Cardiac fibroblast (primary cell): ENCODE measurements around the gene TNIK.

Experiments used
- DNase-seq, 2 donors: peaks; one replicate each; pipeline versions ENCODE4 v3.0.0 to v3.0.0-alpha.2; 2010; ENCODE audit warnings: low read depth in 2 of 2
- H3K4me3 ChIP-seq, 2 donors: replicated peaks in 1 of 2; 1 replicate in 1 of 2; 2 replicates in 1 of 2; pipeline ENCODE4 v1.5.1; 2011; ENCODE audit warnings: low read depth in 2 of 2, low read length in 2 of 2, mild to moderate bottlenecking in 2 of 2, moderate library complexity in 1 of 2
- CTCF ChIP-seq: IDR thresholded peaks from one replicate; pipeline ENCODE4 v1.5.1; 2011; ENCODE audit warnings: low read depth, mild to moderate bottlenecking, low read length, inconsistent platforms

TNIK gene

GRCh38 chr3:171461525-171461917 lies 1.3 kb upstream of the TNIK start:
- peak overlapping the region; percentile 71 to 86 for H3K4me3 ChIP-seq
- TF ChIP-seq CTCF = no peak
- peak in 1 of 2 donors; percentile 19 for DNase-seq

- no peak for TF ChIP-seq CTCF
Observed at GRCh38 chr3:171460725-171461524, 720 bp upstream of the TNIK start.

GRCh38 chr3:171459137-171459941 lies 866 bp downstream of the TNIK start:
- DNase-seq = peak; percentile 53 to 55
- H3K4me3 ChIP-seq = peak overlapping the region; percentile 71 to 86
- TF ChIP-seq CTCF = no peak

More at GRCh38 chr3:171460725-171461524, 720 bp upstream of the TNIK start:
- peak; percentile 78 to 80 for DNase-seq
- peak overlapping the region; percentile 71 to 86 for H3K4me3 ChIP-seq

- no peak for DNase-seq
- H3K4me3 ChIP-seq = peak overlapping the region; percentile 71 to 86
Observed at GRCh38 chr3:171458864-171459136, 1.4 kb downstream of the TNIK start.

GRCh38 chr3:171458071-171458863 lies 1.9 kb downstream of the TNIK start:
- DNase-seq = peak in 1 of 2 donors; percentile 15
- no peak for TF ChIP-seq CTCF
- peak overlapping the region; percentile 71 to 86 for H3K4me3 ChIP-seq

More at GRCh38 chr3:171458864-171459136, 1.4 kb downstream of the TNIK start:
- TF ChIP-seq CTCF = no peak

- TF ChIP-seq CTCF = no peak
- DNase-seq = no peak
- peak overlapping the region; percentile 71 to 86 for H3K4me3 ChIP-seq
Observed at GRCh38 chr3:171457607-171458061, 2.6 kb downstream of the TNIK start.
